Hepatocyte (in vitro differentiated cells): Measurements from ENCODE around the gene CD40.

Experiments used
- CTCF ChIP-seq: fragments of 200-600 bp; sonication (generic); IDR thresholded peaks from 2 replicates; pipeline ENCODE4 v1.5.1; 2016; ENCODE audit warnings: antibody characterized with exemption, mild to moderate bottlenecking; ENCODE audit not compliant: poor library complexity
- EZH2phosphoT487 ChIP-seq: fragments of 200-600 bp; sonication (generic); IDR thresholded peaks from one replicate; pipeline ENCODE4 v1.6.1; 2018; ENCODE audit warnings: antibody characterized with exemption, mild to moderate bottlenecking, low read depth, moderate library complexity; ENCODE audit not compliant: unreplicated experiment, severe bottlenecking

- TF ChIP-seq CTCF (peak; percentile 56), EZH2phosphoT487 (no peak)
These were observed 10.4 kb downstream of the CD40 start for GRCh38 chr20:46128310-46129151.
